ENCODE results near the gene FERMT1.

Gene FERMT1

DNA sequence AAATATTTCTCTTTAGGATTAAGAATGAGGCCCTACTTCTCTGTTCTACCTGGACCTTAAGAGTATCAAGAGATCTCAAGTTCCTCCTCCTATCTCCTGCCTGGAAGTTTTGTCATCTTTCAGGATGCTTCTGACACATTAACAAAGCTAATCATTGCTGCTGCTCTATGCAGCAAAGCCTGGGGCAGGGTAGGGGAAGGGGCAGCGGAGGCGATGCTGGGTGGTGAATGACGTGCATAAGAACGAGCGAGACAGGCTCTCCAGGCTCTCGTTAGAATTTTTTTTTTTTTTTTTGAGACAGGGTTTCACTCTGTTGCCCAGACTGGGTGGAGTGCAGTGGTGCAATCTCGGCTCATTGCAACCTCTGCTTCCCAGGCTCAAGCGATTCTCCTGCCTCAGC is 31.2 kb downstream of the FERMT1 start:
- no peak overlapping the region for H3K4me3 ChIP-seq (ENCODE audit: low read depth, low read length)
- no peaks in the 10 kb centered on the region for H3K9me3 ChIP-seq (ENCODE audit: severe bottlenecking)
- no peak overlapping the region for H3K27ac ChIP-seq
- no peaks in the 10 kb centered on the region for H3K36me3 ChIP-seq
- H3K27me3 ChIP-seq (ENCODE audit: insufficient read depth, low read depth, severe bottlenecking) = peaks cover 2% of the 10 kb centered on the region
- DNase-seq = no peak
- TF ChIP-seq CTCF (IDR thresholded peaks at IDR 0.05; ENCODE audit: low read depth, low read length) = no peak

GRCh38 chr20:6086868-6087267 is 36.0 kb downstream of the FERMT1 start:
- no peak for TF ChIP-seq CTCF (IDR thresholded peaks at IDR 0.05; ENCODE audit: low read depth, low read length)
- H3K9me3 ChIP-seq (ENCODE audit: severe bottlenecking) = no peaks in the 10 kb centered on the region
- DNase-seq = no peak
- no peaks in the 10 kb centered on the region for H3K27me3 ChIP-seq (ENCODE audit: insufficient read depth, low read depth, severe bottlenecking)
- H3K27ac ChIP-seq = no peak overlapping the region
- H3K4me3 ChIP-seq (ENCODE audit: low read depth, low read length) = no peak overlapping the region
- no peaks in the 10 kb centered on the region for H3K36me3 ChIP-seq

GRCh38 chr20:6083926-6084325 is 38.9 kb downstream of the FERMT1 start:
- no peak for DNase-seq
- Histone ChIP-seq H3K27ac (no peak overlapping the region), H3K9me3 (ENCODE audit: severe bottlenecking) (no peaks in the 10 kb centered on the region), H3K4me3 (ENCODE audit: low read depth, low read length) (no peak overlapping the region), H3K36me3 (no peaks in the 10 kb centered on the region), H3K27me3 (ENCODE audit: insufficient read depth, low read depth, severe bottlenecking) (no peaks in the 10 kb centered on the region)
- TF ChIP-seq CTCF (IDR thresholded peaks at IDR 0.05; ENCODE audit: low read depth, low read length) = no peak

- Histone ChIP-seq H3K4me3 (ENCODE audit: low read depth, low read length) (no peak overlapping the region), H3K27me3 (ENCODE audit: insufficient read depth, low read depth, severe bottlenecking) (no peaks in the 10 kb centered on the region), H3K27ac (no peak overlapping the region), H3K9me3 (ENCODE audit: severe bottlenecking) (no peaks in the 10 kb centered on the region), H3K36me3 (no peaks in the 10 kb centered on the region)
- no peak for TF ChIP-seq CTCF (IDR thresholded peaks at IDR 0.05; ENCODE audit: low read depth, low read length)
- DNase-seq = no peak
Measured at GRCh38 chr20:6081236-6081635, 41.6 kb downstream of the FERMT1 start.

GRCh38 chr20:6079016-6079415 is 43.8 kb downstream of the FERMT1 start:
- DNase-seq = no peak
- no peaks in the 10 kb centered on the region for H3K27me3 ChIP-seq (ENCODE audit: insufficient read depth, low read depth, severe bottlenecking)
- H3K36me3 ChIP-seq = no peaks in the 10 kb centered on the region
- TF ChIP-seq CTCF (IDR thresholded peaks at IDR 0.05; ENCODE audit: low read depth, low read length) = no peak
- H3K27ac ChIP-seq = no peak overlapping the region
- H3K9me3 ChIP-seq (ENCODE audit: severe bottlenecking) = no peaks in the 10 kb centered on the region
- no peak overlapping the region for H3K4me3 ChIP-seq (ENCODE audit: low read depth, low read length)

- no peak for DNase-seq
- H3K9me3 ChIP-seq (ENCODE audit: severe bottlenecking) = no peaks in the 10 kb centered on the region
- no peaks in the 10 kb centered on the region for H3K36me3 ChIP-seq
- no peak for TF ChIP-seq CTCF (IDR thresholded peaks at IDR 0.05; ENCODE audit: low read depth, low read length)
- H3K4me3 ChIP-seq (ENCODE audit: low read depth, low read length) = no peak overlapping the region
- no peaks in the 10 kb centered on the region for H3K27me3 ChIP-seq (ENCODE audit: insufficient read depth, low read depth, severe bottlenecking)
- no peak overlapping the region for H3K27ac ChIP-seq
Measured at GRCh38 chr20:6075428-6076219, 47.2 kb downstream of the FERMT1 start.

Measured in WERI-Rb-1 (cell line).